A204.1 (cell line): ENCODE data around the gene NPDC1.
"Not testable (repeated sequence)": the region's sequence is repeated elsewhere in the genome, so short reads cannot be mapped to it uniquely, and the experiment has no call there.

Source experiments
- FAIRE-seq: peaks from 2 replicates; lab custom pipeline; 2012; peaks lifted over from hg19 to GRCh38; lab: Jason Lieb, UNC

Gene NPDC1

DNA sequence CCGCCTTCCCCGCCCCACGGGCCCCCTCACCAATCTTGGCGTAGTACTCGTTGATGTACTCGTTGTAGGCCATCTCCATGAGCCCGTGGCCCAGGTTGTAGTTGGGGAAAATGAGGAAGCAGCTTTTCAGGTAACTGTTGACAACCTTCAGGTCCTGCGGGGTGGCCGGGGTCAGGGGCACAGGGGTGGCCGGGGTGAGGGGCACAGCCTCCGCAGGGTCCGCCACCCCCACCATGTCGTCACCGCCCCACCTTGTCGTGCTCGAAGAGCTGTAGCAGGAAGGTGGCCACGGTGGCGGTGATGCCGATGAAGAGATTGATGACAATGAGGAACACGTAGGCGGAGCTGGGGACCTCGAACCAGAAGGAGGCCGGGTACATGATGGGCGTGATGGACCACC lies 34.8 kb downstream of the NPDC1 start:
- no peak for FAIRE-seq

GRCh38 chr9:137009938-137010732 lies 35.8 kb downstream of the NPDC1 start:
- no peak for FAIRE-seq

DNA sequence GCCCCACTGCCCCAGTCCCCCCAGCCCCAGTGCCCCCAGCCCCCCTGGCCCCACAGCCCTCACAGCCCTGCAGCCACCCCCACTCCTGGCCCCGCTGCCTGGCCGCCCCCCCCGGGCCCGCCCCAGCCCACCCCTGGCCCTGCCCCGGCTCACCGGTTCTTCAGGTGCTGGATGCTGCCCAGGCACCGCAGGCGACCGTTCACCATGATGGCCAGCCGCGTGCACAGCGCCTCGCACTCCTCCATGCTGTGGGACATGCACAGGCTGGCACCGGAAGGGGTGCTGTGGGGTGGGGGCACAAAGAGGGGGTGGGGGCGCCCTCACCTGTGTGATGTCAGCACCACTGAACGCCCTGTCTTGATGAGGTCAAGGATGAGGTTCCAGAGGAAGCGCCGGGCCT lies 36.8 kb downstream of the NPDC1 start:
- FAIRE-seq: no peak

DNA sequence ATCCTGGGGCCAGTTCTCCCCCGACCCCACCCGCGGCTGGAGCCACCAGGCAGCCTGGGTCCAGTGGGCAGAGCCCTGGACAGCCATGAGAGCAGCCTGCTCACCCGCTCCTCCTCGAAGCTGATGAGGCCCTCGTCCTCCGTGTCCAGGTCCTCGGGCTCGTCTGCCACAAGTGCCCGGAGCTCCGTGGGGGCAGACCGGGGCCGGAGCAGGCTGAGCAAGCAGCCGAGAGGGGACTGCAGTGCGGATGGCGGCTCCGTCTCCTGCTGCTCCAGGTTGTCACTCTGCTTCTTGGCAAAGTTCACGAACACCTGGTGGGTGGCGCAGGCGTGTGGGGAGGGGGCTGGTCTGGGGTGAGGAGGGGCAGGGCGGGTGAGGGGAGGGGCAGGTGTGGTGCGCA lies 37.7 kb downstream of the NPDC1 start:
- no peak for FAIRE-seq

- FAIRE-seq: no peak
Observed at GRCh38 chr9:137007816-137008270, 38.1 kb downstream of the NPDC1 start.

DNA sequence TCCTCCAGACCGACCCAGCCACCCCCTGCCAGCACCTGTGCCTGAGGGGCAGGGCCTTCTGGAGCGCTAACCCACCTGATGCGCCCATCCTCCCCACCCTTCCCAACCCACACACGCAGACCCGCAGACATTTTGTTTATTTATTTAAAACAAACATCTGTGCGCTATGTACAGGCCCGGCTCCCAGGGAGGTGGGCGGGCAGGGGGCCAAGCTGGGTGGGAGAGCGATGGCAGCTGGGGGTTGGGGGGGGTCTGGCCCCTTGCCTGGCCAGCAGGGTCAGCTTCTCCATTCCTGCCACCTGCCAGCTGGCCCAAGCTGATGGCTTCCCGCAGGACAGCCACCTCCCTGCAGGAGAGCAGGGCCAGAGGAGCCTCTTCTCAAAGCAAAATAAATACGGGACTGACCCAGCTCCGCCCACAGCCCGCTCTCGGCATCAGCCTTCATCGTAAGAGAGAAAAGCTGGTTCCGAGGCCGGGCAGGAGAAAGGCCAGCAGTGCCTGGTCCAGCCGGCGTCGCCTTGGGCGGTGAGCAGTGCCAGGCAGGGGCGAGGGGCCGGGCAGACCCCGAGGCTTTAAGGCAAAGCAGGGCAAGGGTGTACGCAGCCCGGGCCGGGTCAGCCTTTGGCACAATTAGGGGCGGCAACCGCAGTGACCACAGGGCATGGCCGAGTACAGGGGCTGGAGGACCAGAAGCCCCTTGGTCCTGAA lies 38.7 kb downstream of the NPDC1 start:
- no peak for FAIRE-seq

DNA sequence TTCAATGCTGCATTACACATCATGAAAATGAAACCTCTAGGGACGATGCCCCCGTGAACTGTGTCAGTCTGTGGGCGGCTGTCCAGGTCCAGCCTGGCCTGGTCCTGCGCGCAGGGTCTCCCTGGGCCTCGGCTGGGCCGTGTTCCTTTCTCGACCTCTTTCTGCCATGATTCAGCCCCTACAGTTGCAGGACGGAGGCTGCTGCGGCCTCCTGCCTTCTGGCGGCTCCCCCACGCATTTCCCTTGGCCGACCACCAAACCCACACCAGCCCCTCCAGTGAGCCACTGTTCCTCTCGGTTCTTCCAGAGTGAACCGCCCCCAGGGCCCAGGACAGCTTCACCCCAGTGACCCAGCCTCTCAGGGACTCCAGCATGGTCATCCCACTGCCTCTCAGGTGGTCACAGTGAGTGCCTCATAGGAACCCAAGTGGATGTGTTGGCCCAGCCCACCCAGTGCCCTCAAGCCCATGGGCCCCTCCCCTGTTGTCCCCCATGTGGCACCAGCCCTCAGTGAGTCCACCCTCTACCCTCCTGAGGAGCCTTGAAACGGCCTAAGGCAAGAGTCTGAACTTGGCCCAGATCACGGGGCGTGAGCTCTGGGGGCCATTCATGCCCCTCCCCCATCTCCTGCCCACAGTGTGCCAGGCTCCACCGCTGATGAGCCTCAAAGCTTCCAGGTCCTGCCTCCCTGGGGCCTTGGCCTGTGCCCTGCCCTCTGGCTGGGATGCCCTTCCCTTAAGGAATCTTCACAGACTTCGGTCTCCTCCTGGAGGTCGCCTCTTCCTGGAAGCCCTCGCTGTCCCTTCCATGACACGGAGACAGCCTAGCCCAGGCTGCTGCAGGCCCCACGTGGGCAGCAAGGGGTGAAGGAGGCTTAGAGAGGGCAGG lies 39.6 kb downstream of the NPDC1 start:
- FAIRE-seq: no peak

DNA sequence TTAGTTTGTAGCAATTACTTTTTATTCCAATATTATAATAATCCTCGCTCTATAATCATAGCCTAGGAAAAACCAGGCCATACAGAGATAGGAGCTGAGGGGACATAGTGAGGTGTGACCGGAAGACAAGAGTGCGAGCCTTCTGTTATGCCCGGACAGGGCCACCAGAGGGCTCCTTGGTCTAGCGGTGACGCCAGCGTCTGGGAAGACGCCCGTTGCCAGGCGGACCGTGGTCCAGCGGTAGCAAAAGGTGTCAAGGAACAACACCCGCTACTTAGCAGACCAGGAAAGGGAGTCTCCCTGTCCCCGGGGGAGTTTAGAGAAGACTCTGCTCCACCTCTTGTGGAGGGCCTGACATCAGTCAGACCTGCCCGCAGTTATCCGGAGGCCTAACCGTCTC lies 41.7 kb downstream of the NPDC1 start:
- not testable (repeated sequence) for FAIRE-seq

DNA sequence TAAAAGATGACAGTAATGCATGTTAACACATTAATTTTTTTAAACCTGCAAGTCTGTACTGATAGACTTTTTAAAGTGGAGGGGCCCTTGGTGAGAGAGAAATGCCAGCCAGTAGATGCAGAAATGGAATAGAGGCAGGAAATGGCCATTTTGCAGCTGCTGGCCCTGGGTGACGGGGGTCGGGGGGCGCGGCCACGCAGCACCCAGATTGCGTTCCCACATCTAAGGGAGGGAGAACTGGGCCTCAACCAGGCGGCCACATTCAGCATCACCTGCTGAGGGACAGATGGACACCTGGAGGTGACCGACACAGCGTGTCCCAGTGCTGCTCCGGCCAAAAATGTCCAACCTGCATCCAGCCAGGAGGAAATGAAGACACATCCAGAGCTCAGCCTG lies 43.3 kb downstream of the NPDC1 start:
- no peak for FAIRE-seq

- no peak for FAIRE-seq
Observed at GRCh38 chr9:137001857-137002645, 43.9 kb downstream of the NPDC1 start.

DNA sequence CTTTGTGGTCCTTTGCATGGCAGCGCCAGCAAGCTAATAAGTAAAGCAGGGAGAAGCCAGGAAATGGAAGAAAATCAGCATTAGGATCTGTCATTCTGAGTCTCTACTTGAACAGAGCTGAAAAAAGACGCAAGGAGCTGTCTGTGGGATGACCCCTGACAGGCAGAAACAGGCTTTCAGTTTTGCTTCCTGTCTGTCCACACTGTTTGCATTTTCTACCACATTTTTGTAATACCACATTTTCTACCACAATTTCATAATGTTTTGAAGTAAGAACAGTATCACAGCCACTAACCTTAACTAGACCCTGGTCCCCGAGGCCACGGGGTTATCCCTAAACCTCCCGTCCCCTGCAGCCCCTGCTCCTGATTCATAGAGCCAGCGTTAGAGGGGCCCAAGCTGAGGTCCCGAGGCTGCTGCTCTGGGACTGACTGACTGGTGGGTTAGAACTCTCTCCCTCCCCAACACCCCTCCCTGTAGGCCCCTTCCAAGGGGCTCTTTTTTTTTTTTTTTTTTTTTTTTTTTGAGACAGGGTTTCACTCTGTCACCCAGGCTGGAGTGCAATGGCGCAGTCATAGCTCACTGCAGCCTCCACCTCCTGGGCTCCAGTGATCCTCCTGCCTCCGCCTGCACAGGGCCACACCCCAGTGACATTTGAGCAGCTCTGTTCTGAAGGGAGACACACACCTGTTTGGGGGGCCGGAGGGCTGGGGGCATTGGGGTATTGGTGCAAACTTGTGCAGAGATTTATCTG lies 45.6 kb downstream of the NPDC1 start:
- FAIRE-seq: no peak

- no peak for FAIRE-seq
Observed at GRCh38 chr9:136997830-136998234, 48.1 kb downstream of the NPDC1 start.

GRCh38 chr9:136997371-136997770 lies 48.6 kb downstream of the NPDC1 start:
- FAIRE-seq: no peak

DNA sequence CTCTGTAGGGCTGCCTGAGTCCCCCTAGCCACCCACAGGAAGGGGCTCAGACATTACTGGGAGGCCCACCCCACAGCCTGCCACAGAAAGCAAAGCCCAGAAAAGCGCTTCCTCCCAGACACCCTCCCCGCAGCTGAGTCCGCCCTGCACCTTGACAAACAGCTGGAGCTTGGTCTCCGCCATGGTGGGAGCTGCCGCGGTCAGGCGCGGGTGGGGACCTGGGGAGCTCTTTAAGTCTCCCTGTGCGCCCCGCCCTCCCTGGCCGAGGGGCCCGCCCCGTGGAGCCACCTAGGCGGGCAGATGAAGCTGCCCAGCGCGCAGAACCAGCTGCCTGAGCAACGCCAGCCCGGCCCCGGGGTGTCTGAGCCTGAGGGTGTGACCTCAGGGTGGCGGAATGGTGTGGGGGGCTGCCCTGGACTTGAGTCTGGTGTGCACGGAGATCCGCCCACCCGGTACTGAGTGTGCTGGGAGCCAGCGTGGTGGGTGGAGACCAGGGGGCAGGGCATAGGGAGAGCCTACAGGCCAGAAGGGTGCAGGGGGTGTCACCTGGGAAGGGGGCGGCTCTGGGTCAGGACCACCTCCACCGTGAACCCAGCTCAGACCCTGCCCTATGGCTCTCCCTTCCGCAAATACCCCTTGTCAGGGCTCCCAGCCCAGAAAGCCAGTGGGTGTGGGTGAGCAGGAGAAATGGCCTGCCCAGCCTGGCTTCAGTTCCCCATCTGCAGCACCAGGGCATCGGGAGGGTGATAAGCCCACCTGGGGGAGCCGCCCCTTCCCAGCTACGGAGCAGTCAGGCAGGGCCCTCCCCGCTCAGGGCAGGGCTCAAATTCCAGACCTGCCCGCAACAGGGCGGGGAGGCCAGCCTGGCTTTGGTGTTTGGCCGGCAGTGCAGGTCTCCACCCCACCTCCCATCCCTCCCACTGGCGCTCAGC lies 49.4 kb downstream of the NPDC1 start, which contains the start of gene CLIC3:
Gene CLIC3 (minus strand): TSS at position 208 of the 932 bp plus-strand sequence. CDS start 25 bp downstream, at position 183.
- no peak for FAIRE-seq

DNA sequence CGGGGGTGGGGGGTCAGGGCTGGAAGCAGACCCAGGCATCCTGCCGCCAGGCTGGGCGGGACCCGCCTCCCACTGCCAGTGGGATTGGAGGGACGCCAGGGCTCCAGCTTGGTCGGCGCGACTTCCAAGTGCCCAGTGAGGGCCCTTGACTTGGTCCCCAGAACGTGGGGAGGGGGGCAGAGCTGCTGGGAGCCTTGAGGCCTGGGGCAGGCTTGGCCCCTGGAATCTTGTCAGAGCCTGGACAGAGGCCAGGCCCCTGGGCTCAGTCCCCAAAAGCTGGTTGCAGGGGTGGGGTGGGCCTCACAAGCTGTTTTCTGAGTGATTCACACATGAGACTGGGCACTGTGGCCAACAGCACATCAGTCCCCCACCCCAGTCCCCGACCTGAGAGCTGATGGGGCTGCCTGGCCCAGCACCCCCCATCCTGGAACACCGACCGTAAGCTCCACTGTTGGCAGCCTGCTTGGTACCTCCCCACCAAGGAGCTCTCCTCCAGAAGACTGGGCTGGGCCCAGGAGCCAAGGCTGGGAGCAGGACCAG lies 50.1 kb downstream of the NPDC1 start:
- FAIRE-seq: no peak

GRCh38 chr9:136995362-136995761 lies 50.6 kb downstream of the NPDC1 start:
- no peak for FAIRE-seq

- FAIRE-seq: no peak
Observed at GRCh38 chr9:136994888-136995230, 51.1 kb downstream of the NPDC1 start.

DNA sequence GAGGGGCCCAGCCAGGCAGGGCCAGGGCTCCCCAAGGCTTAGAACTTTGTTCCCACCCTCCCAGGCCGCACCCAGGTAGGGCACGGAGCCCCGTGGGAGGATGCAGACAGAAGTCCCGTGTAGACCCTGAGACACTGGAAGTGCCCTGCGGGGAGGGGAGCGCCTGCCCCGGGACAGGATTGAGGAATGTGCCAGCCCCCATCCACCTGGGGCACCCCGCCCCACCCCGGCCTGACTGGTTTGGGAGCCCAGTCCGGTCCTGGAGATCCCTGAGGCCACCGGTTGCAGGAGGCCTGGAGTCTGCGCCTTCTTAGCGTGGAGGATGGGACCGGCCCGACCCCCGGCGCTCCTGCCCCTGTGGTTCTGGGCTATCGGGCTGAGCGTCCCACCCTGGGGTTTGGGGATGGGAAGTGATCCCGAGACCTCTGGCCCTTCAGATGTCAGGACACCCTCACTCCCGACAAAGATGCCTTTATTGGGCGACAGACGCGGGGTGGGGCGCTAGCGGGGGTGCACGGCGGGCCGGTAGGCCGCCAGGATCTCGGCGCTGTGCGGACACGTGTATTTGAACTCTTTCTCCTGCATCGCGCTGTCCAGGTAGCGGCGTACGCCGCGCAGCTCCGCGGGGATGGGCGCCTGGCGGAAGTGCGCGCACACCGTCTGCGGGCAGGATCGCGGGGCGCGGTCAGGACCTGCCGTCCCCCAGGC lies 51.6 kb downstream of the NPDC1 start:
- FAIRE-seq: no peak

- no peak for FAIRE-seq
Observed at GRCh38 chr9:136992819-136993369, 53.1 kb downstream of the NPDC1 start.
